Kidney epithelial cell (primary cell): ENCODE results near the gene CD27. TPM values are rescaled to one million over a fixed set of nuclear protein-coding genes. Genes with fewer than 3 reads are reported as not detected.
"Not testable (repeated sequence)": the region's sequence is repeated elsewhere in the genome, so short reads cannot be mapped to it uniquely, and the experiment has no call there.

ENCODE experiments used
- DNase-seq: peaks from one replicate; pipeline ENCODE4 v3.0.0-alpha.2; 2010; ENCODE audit warnings: low read depth
- H3K27me3 ChIP-seq: 2 replicates; pipeline ENCODE4 v1.6.0; 2011; ENCODE audit warnings: low read length; ENCODE audit not compliant: control insufficient read depth, insufficient read depth
- H3K36me3 ChIP-seq: 2 replicates; pipeline ENCODE4 v1.5.1; 2011; ENCODE audit warnings: low read length; ENCODE audit not compliant: control insufficient read depth, insufficient read depth
- H3K4me3 ChIP-seq: 2 replicates; pipeline ENCODE4 v1.5.1; 2011; ENCODE audit warnings: low read depth, mild to moderate bottlenecking, control low read depth, low read length
- total RNA-seq: library from RNA; depleted of rRNA; stranded (reverse); fragments of >200 nt; gene quantifications from 2 replicates; pipeline ENCODE4 v1.2.3, GENCODE V29; 2015
- TF ChIP-seq, protein P1 (sequence below): IDR thresholded peaks from 2 replicates; pipeline ENCODE4 v1.5.1; 2011; ENCODE audit warnings: mild to moderate bottlenecking, moderate library complexity, low read length, control low read depth, inconsistent platforms; ENCODE audit not compliant: insufficient read depth, poor library complexity, severe bottlenecking

Gene CD27
- total RNA-seq, 1 donor from 2014 or later = not detected

DNA sequence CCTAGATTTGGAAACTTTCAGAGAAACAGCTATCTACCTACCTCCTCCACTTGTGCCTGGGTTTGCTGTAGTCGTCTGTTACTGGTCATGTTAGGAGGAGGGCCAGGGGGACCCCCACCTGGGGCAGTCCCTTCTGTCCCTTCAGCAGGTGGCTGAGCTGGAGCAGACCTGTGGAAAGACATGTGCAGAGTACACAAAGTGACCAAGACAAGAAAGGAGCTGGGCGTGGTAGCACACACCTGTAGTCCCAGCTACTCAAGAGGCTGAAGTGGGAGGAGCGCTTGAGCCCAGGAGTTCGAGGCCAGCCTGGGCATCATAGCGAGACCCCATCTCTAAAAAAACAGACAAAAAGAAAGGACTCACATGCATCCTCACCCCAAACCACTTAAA is 21.4 kb downstream of the CD27 start:
- TF ChIP-seq, protein P1, sequence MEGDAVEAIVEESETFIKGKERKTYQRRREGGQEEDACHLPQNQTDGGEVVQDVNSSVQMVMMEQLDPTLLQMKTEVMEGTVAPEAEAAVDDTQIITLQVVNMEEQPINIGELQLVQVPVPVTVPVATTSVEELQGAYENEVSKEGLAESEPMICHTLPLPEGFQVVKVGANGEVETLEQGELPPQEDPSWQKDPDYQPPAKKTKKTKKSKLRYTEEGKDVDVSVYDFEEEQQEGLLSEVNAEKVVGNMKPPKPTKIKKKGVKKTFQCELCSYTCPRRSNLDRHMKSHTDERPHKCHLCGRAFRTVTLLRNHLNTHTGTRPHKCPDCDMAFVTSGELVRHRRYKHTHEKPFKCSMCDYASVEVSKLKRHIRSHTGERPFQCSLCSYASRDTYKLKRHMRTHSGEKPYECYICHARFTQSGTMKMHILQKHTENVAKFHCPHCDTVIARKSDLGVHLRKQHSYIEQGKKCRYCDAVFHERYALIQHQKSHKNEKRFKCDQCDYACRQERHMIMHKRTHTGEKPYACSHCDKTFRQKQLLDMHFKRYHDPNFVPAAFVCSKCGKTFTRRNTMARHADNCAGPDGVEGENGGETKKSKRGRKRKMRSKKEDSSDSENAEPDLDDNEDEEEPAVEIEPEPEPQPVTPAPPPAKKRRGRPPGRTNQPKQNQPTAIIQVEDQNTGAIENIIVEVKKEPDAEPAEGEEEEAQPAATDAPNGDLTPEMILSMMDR = no peak
- no peak for DNase-seq
- peaks cover 2% of the 10 kb centered on the region for H3K36me3 ChIP-seq
- no peaks in the 10 kb centered on the region for H3K27me3 ChIP-seq
- H3K4me3 ChIP-seq = no peak overlapping the region

DNA sequence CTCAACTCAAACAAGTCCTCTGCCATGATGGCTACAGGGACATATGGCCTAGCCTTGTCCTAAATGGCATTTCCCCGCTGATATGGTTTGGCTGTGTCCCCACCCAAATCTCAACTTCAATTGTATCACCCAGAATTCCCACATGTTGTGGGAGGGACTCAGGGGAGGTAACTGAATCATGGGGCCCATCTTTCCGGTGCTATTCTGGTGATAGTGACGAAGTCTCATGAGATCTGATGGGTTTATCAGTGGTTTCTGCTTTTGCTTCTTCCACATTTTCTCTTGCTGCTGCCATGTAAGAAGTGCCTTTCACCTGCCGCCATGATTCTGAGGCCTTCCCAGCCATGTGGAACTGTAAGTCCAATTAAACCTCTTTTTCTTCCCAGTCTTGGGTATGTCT is 22.0 kb downstream of the CD27 start:
- not testable (repeated sequence) for DNase-seq, H3K36me3 ChIP-seq, H3K4me3 ChIP-seq, H3K27me3 ChIP-seq

DNA sequence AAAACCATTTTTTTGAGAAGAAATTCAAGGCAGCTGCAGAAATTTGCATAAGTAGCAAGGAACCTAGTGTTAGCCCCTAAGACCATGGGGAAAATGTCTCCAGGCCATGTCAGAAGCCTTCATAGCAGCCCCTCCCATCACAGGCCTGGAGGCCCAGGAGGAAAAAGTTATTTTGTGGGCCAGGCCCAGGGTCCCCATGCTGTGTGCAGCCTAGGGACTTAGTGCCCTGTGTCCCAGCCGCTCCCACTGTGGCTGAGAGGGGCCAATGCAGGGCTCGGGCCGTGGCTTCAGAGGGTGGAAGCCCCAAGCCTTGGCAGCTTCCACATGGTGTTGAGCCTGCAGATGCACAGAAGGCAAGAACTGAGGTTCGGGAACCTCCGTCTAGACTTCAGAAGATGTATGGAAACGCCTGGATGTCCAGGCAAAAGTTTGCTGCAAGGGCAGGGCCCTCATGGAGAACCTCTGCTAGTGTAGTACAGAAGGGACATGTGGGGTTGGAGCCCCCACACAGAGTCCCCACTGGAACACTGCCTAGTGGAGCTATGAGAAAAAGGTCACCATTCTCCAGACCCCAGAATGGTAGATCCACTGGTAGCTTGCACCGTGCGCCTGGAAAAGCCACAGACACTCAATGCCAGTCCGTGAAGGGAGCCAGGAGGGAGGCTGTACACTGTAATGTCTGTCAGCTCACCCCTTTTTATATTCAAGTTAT is 23.0 kb downstream of the CD27 start:
- H3K4me3 ChIP-seq, DNase-seq, H3K36me3 ChIP-seq, H3K27me3 ChIP-seq: not testable (repeated sequence)

DNA sequence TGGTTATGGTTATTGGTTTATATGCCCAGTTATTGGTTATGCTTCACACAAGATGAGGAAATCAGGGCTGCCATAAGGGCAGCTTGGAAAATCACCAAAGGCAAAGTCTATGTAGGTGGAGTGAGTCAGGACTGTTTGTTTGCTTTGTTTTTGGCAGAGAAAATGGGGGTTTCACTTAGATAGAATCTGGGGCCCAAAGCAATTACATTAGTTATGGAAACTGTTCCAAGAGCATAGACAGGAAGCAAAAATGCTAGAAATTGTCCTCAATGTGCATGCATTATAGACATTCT is 23.5 kb downstream of the CD27 start:
- TF ChIP-seq, protein P1 = no peak
- Histone ChIP-seq H3K36me3 (peaks cover 2% of the 10 kb centered on the region), H3K27me3 (no peaks in the 10 kb centered on the region), H3K4me3 (no peak overlapping the region)
- no peak for DNase-seq

DNA sequence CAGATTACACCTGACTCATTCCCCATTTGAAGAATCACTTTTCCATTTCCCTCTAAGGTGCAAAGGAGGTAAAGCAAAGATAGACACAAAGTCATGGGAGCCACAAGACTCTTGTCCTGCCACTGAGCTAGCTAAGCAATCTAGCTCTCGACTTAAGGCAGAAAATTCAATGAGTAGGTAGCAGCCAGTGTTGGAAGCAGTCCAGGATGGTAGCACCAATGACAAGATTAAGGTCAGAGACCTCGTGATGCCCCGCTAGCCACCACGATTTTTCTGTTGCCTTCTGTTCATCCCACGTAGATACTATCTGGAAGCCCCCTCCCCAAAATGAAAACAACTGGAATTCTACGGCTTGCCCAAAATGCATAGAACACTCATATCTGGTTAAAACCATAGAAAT is 24.3 kb downstream of the CD27 start:
- Histone ChIP-seq H3K36me3 (peaks cover 2% of the 10 kb centered on the region), H3K4me3 (no peak overlapping the region), H3K27me3 (no peaks in the 10 kb centered on the region)
- TF ChIP-seq, protein P1 = no peak
- no peak for DNase-seq

DNA sequence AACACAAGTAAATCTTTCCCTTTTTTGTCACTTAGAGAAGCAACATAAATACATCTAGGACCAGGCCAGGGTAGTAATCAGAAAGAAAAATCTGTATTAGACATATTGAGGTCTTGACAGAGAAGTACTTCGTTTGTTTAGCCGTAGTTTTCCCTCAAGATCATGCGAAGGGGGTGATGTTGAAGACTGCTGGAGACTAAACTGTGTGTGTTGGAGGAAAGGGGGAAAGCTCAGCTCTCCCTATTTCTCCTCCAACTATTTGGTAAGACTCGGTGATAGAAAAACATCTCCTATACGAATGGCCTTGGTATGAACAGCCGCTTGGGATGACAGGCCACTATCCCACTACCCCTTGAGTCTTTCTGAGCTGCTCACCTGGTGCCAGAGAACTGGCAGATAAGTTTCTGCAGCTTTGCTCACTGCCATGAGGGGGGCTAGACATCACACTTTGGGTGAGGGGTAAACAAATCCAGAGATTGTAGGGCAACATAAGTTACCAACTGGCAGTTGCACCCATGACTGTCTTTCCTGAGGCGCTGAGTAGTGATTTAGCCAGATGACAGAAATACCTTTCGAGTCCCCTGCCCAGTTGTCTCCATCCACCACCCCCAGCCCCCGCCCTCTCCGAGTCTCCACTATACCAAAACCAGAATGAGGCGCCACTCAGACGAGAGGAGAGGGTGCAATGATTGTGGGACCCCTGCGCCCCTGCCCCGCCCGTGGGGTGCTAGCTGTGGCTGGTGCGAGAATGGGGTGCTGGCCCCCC is 25.0 kb downstream of the CD27 start:
- Histone ChIP-seq H3K4me3 (peak overlapping the region; percentile 53), H3K27me3 (no peaks in the 10 kb centered on the region), H3K36me3 (no peaks in the 10 kb centered on the region)
- TF ChIP-seq, protein P1 = no peak
- no peak for DNase-seq
